WTC11 (cell line): ENCODE results near the gene SKIC8.

Experiments used
- CTCF ChIP-seq: fragments of 200-600 bp; IDR thresholded peaks from 2 replicates; pipeline ENCODE4 v1.8.0; 2022; ENCODE audit warnings: antibody characterized with exemption
- ETV6 ChIP-seq: sonication (generic); formaldehyde crosslinking; IDR thresholded peaks from 2 replicates; pipeline ENCODE4 v1.8.1; 2022; ENCODE audit warnings: mild to moderate bottlenecking, missing genetic modification reagents
- NR2C2 ChIP-seq: sonication (generic); formaldehyde crosslinking; IDR thresholded peaks from 2 replicates; pipeline ENCODE4 v1.8.0; 2022; ENCODE audit warnings: mild to moderate bottlenecking, missing genetic modification reagents
- PRDM15 ChIP-seq: sonication (generic); formaldehyde crosslinking; IDR thresholded peaks from 2 replicates; pipeline ENCODE4 v1.8.0; 2022; ENCODE audit warnings: missing genetic modification reagents
- TEAD4 ChIP-seq: sonication (generic); formaldehyde crosslinking; IDR thresholded peaks from 2 replicates; pipeline ENCODE4 v1.8.0; 2022; ENCODE audit warnings: mild to moderate bottlenecking, missing genetic modification reagents
- ZBTB21 ChIP-seq: sonication (generic); formaldehyde crosslinking; IDR thresholded peaks from 2 replicates; pipeline ENCODE4 v1.8.1; 2023; ENCODE audit warnings: mild to moderate bottlenecking, missing genetic modification reagents, borderline replicate concordance

- TF ChIP-seq CTCF (no peak), PRDM15 (CRISPR knock-in tag) (no peak), ETV6 (CRISPR knock-in tag) (no peak), NR2C2 (no peak), TEAD4 (CRISPR knock-in tag) (no peak), ZBTB21 (CRISPR knock-in tag) (no peak)
Measured at GRCh38 chr15:78347586-78348543, 48.5 kb upstream of the SKIC8 start.
